IPS-20b (cell line): Measurements from ENCODE around the gene CACNG6.
"Not testable (repeated sequence)": the region's sequence is repeated elsewhere in the genome, so short reads cannot be mapped to it uniquely, and the experiment has no call there.

Experiments
- H3K27ac ChIP-seq: one replicate; pipeline ENCODE4 v1.5.1; 2013; ENCODE audit warnings: low read length
- H3K27me3 ChIP-seq: 2 replicates; pipeline ENCODE4 v1.6.1; 2013; ENCODE audit warnings: mild to moderate bottlenecking, low read length, inconsistent platforms; ENCODE audit not compliant: insufficient read depth
- H3K36me3 ChIP-seq: 2 replicates; pipeline ENCODE4 v1.6.1; 2013; ENCODE audit warnings: low read depth, mild to moderate bottlenecking, inconsistent platforms, low read length, moderate library complexity; ENCODE audit not compliant: insufficient read depth
- H3K4me1 ChIP-seq: 2 replicates; pipeline ENCODE4 v1.6.1; 2013; ENCODE audit warnings: mild to moderate bottlenecking, control low read depth, inconsistent platforms, low read length, moderate library complexity; ENCODE audit not compliant: insufficient read depth
- H3K4me3 ChIP-seq: 2 replicates; pipeline ENCODE4 v1.5.1; 2013; ENCODE audit warnings: mild to moderate bottlenecking, low read length, inconsistent platforms
- H3K9ac ChIP-seq: 2 replicates; pipeline ENCODE4 v1.6.1; 2013; ENCODE audit warnings: low read depth, mild to moderate bottlenecking, inconsistent platforms, low read length, moderate library complexity
- H3K9me3 ChIP-seq: 2 replicates; pipeline ENCODE4 v1.6.1; 2013; ENCODE audit warnings: mild to moderate bottlenecking, low read depth, low read length, inconsistent platforms; ENCODE audit not compliant: insufficient read depth

Gene CACNG6

DNA sequence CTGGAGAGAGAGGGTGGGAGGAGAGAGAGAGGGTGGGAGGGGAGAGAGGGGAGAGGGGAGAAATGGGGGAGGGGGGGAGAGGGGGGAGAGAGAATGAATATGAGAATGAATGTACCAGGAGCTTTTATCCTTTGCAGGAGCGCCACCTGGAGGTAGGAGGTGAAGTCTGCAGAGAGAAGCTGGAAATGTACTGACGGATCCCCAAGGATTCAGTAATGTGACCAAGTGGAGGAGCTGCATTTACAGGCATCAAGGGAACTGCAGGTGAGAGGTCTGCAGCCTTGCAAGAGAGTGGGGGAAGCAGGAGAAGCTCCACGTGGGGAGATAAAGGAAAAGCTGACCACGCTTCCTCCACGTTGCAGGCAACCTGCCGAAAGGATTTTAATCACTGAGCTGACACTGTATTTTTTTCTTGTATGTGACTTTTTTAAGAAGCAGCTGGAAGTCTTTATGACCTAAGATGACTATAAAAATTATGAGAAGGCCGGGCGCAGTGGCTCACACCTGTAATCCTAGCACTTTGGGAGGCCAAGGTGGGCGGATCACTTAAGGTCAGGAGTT is 38.6 kb downstream of the CACNG6 start:
- H3K27ac ChIP-seq, result no peak overlapping the region
- no peak overlapping the region for H3K4me3 ChIP-seq
- no peaks in the 10 kb centered on the region for H3K36me3 ChIP-seq
- H3K27me3 ChIP-seq, result no peaks in the 10 kb centered on the region
- H3K4me1 ChIP-seq, result peaks cover 6% of the 10 kb centered on the region; the same call in 1 of the 2 replicates
- no peaks in the 10 kb centered on the region for H3K9me3 ChIP-seq
- H3K9ac ChIP-seq, result no peak overlapping the region

DNA sequence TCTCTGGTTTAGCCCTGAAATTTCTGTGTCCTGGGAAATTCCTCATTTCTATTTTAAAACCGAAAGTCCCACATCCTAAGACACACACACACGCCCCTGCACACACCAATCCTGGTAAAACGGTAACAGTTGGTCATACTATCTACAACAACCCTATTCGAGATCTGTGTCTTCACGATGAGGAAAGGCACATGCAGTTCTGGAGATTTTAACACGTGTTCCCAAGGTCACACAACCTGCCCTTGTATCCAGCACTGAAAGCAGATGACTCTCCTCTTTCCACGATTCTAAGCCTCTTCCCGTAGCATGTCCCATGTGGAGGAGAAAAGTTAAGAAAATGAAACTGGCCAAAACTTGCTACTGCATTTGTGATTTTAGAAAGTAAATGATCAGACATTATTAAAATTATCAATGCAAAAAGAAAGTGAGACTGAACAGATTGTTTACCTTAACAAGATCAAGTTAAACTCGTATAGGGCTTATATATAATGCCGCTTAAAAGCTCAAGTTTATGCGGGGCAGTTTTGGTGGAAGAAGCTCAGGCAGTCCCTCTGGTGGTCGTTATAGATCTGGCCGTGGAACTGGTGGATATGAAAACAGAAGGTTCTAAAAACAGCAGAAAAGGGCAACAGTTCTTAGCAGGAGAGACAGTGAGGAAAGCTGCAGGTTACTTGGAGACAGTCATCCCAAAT is 39.6 kb downstream of the CACNG6 start:
- Histone ChIP-seq H3K36me3 (no peaks in the 10 kb centered on the region), H3K4me3 (no peak overlapping the region), H3K9ac (no peak overlapping the region), H3K27ac (no peak overlapping the region), H3K9me3 (no peaks in the 10 kb centered on the region), H3K4me1 (peaks cover 12% of the 10 kb centered on the region; the same call in 1 of the 2 replicates), H3K27me3 (no peaks in the 10 kb centered on the region)

DNA sequence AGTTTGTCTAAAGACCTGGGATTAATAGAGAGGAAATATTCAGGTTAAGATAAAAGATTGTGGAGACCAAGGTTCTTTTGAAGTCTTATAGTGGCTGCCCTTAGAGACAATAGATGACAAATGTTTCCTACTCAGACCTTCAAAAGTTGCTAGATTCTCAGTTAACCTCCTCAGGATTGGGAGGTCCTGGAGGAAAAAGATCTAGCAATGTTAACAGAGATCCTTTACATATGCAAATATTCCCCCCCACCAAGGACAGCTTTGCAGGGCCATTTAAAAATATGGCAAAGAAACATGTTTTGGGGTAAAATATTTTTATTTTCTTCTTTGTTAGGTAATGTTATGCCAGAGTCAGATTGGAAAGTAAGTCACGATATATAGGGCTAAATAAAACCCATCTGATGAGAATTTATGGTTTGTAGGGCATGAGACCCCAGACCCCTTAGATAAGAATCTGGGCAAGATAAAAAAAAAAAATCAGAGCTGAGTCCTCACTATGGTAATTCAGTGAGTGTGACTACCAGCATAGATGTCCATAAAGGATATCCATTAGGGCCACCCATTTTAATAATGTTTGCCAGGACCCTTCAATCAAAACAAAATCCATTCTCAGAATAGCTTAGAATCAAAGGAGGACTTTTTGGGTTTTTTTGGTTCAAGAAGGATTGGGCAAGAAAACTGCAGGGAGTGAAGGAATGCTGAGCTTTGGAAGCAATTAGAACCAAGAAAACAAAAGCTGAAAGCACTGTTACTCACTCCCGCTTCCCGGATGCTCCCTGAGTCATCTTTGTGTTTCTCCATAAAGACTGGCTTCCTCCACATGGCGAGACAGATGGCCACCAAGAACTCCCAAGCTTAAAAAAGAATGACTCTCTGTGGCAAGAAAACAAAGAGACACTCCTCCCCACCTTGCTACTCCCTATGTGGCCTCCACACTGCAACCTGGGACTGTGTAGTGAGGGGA is 44.1 kb downstream of the CACNG6 start:
- Histone ChIP-seq H3K36me3 (no peaks in the 10 kb centered on the region), H3K27ac (peak overlapping the region; percentile 66), H3K4me3 (peak overlapping the region; percentile 12; the same call in 1 of the 2 replicates), H3K9ac (peak overlapping the region; percentile 47; the same call in 1 of the 2 replicates), H3K4me1 (peaks cover 12% of the 10 kb centered on the region; the same call in 1 of the 2 replicates), H3K27me3 (no peaks in the 10 kb centered on the region), H3K9me3 (no peaks in the 10 kb centered on the region)

- not testable (repeated sequence) for H3K4me3 ChIP-seq, H3K27ac ChIP-seq, H3K27me3 ChIP-seq, H3K36me3 ChIP-seq, H3K9me3 ChIP-seq
- peak overlapping the region; percentile 20; the same call in 1 of the 2 replicates for H3K9ac ChIP-seq
- H3K4me1 ChIP-seq, result peaks cover 12% of the 10 kb centered on the region; the same call in 1 of the 2 replicates
Observed at GRCh38 chr19:54036542-54036941, 45.1 kb downstream of the CACNG6 start.

GRCh38 chr19:54040003-54040402 is 48.6 kb downstream of the CACNG6 start:
- no peaks in the 10 kb centered on the region for H3K27me3 ChIP-seq
- H3K9ac ChIP-seq, result no peak overlapping the region
- no peak overlapping the region for H3K4me3 ChIP-seq
- no peak overlapping the region for H3K27ac ChIP-seq
- no peaks in the 10 kb centered on the region for H3K36me3 ChIP-seq
- peaks cover 7% of the 10 kb centered on the region; the same call in 1 of the 2 replicates for H3K4me1 ChIP-seq
- H3K9me3 ChIP-seq, result no peaks in the 10 kb centered on the region

DNA sequence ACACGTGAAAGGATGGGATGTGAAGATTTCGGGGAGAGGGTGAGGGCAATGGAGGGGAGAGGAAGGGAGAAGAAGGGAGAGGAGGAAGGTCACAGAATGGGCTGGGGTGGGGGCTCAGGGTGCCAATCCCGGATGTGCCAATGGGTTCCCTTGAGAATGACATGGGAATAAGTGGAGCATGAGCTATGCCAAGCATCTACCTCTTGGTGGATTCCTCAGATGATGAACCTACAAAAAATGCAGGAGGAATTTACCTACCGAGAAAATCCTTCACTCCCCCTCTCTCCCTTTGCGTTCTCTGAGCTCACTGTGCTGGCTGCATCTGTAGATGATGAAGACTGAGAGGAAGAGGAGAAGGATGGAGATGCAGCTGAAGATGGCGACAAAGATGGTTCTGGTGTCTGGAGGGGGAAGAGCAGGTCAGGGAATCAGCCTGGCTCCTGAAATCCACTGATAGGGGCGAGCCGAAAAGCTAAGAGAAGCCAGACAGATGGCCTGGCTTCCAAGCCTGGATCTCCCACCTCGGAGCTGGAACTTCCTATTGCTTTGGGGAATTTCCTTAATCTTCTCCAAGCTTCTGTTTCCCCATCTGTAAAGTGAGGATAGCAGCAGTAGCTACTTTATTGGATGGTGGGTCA is 50.7 kb downstream of the CACNG6 start:
- no peak overlapping the region for H3K9ac ChIP-seq
- H3K27me3 ChIP-seq, result no peaks in the 10 kb centered on the region
- H3K36me3 ChIP-seq, result no peaks in the 10 kb centered on the region
- H3K27ac ChIP-seq, result no peak overlapping the region
- H3K9me3 ChIP-seq, result no peaks in the 10 kb centered on the region
- no peaks in the 10 kb centered on the region; the same call in 1 of the 2 replicates for H3K4me1 ChIP-seq
- no peak overlapping the region for H3K4me3 ChIP-seq

DNA sequence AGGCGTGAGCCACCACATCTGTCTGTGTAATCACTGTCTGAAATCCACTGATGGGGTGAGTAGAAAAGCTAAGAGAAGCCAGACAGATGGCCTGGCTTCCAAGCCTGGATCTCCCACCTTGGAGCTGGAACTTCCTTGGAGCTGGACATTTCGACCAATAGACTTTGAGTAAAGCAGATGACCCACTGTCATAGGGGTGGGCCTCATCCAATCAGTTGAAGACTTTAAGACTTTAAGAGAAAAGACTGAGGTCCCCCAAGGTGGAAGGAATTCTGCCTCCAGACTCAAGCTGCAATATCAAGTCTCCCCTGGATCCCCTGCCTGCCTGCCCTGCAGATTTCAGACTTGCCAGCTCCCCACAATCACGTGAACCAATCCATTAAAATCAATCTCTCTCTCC is 51.6 kb downstream of the CACNG6 start:
- no peak overlapping the region for H3K4me3 ChIP-seq
- H3K36me3 ChIP-seq, result no peaks in the 10 kb centered on the region
- H3K9me3 ChIP-seq, result no peaks in the 10 kb centered on the region
- H3K4me1 ChIP-seq, result no peaks in the 10 kb centered on the region; the same call in 1 of the 2 replicates
- H3K27me3 ChIP-seq, result no peaks in the 10 kb centered on the region
- no peak overlapping the region for H3K27ac ChIP-seq
- no peak overlapping the region for H3K9ac ChIP-seq

- no peaks in the 10 kb centered on the region for H3K27me3 ChIP-seq
Observed at GRCh38 chr19:54045771-54046170, 54.3 kb downstream of the CACNG6 start.

DNA sequence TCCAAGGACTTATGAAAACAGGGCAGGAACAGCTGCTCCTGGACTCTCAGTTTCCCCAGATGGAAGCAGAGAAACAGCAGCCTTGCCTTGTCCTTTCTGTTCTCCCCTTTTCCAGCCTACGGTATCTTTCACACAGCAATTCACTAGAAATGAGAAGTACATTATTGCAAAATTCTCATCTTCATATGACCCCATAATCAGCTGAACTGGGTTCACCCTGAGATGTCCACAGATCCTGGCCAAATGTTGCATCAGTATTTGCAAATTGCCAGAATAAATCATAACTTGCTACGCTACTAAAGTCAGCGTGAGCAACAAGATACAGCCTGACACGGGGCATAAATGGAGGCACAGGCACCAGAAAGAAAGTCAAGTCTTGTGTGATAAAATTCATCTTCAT is 56.2 kb downstream of the CACNG6 start:
- Histone ChIP-seq H3K9me3 (no peaks in the 10 kb centered on the region), H3K27ac (no peak overlapping the region), H3K27me3 (no peaks in the 10 kb centered on the region), H3K4me1 (no peaks in the 10 kb centered on the region), H3K4me3 (no peak overlapping the region), H3K36me3 (no peaks in the 10 kb centered on the region), H3K9ac (no peak overlapping the region)

More at GRCh38 chr19:54045771-54046170, 54.3 kb downstream of the CACNG6 start:
- no peak overlapping the region for H3K4me3 ChIP-seq
- no peaks in the 10 kb centered on the region for H3K9me3 ChIP-seq
- no peak overlapping the region for H3K27ac ChIP-seq
- H3K36me3 ChIP-seq, result no peaks in the 10 kb centered on the region
- no peaks in the 10 kb centered on the region for H3K4me1 ChIP-seq
- H3K9ac ChIP-seq, result no peak overlapping the region
